Lung (tissue), 12 donors: ENCODE data around the gene HOXB9. TPM values are rescaled to one million over a fixed set of nuclear protein-coding genes. Genes with fewer than 3 reads are reported as not detected.

Source experiments
- ATAC-seq: fragments of 200-7000 bp; cut with Tn5 transposase; one replicate; pipeline ENCODE4 v1.9.1; 2020; ENCODE audit warnings: moderate number of reproducible peaks; ENCODE audit not compliant: insufficient read depth, low FRiP score
- DNase-seq, 3 donors: peaks; one replicate each; pipeline ENCODE4 v3.0.0-alpha.2; 2013 to 2017
- H3K27ac ChIP-seq, 2 donors: one replicate each; pipeline ENCODE4 v1.5.1; 2013; ENCODE audit warnings: mild to moderate bottlenecking in 2 of 2, moderate library complexity in 2 of 2, control low read depth in 1 of 2, inconsistent platforms in 1 of 2, low read depth in 1 of 2, low read length in 1 of 2
- H3K27me3 ChIP-seq, 3 donors: one replicate each; pipeline ENCODE4 v1.5.1; 2013; ENCODE audit warnings: low read length in 2 of 3; ENCODE audit not compliant: control insufficient read depth in 3 of 3, insufficient read depth in 3 of 3
- H3K36me3 ChIP-seq, 4 donors: one replicate each; pipeline ENCODE4 v1.5.1; 2013; ENCODE audit warnings: low read length in 4 of 4, mild to moderate bottlenecking in 1 of 4, moderate library complexity in 1 of 4; ENCODE audit not compliant: control insufficient read depth in 4 of 4, insufficient read depth in 4 of 4
- H3K4me1 ChIP-seq, 5 donors: one replicate each; pipeline ENCODE4 v1.5.1; 2013; ENCODE audit warnings: low read length in 5 of 5, mild to moderate bottlenecking in 2 of 5, moderate library complexity in 1 of 5; ENCODE audit not compliant: control insufficient read depth in 5 of 5, insufficient read depth in 5 of 5
- H3K4me3 ChIP-seq: one replicate; pipeline ENCODE4 v1.5.1; 2013; ENCODE audit warnings: mild to moderate bottlenecking, control low read depth, moderate library complexity
- H3K9ac ChIP-seq, 2 donors: one replicate each; pipeline ENCODE4 v1.5.1; 2013; ENCODE audit warnings: low read length in 2 of 2, control low read depth in 1 of 2; ENCODE audit not compliant: insufficient read depth in 1 of 2
- H3K9me3 ChIP-seq, 4 donors: one replicate each; pipeline ENCODE4 v1.5.1; 2013; ENCODE audit warnings: low read length in 3 of 4, mild to moderate bottlenecking in 1 of 4, moderate library complexity in 1 of 4; ENCODE audit not compliant: control insufficient read depth in 4 of 4, insufficient read depth in 3 of 4
- CTCF ChIP-seq: IDR thresholded peaks from 2 replicates; pipeline ENCODE4 v1.5.1; 2012; ENCODE audit warnings: mild to moderate bottlenecking; ENCODE audit errors: control extremely low read depth, extremely low read depth
- WGBS, 2 donors: extraction: QIAGEN DNeasy Blood & Tissue Kit; methylation state at CpG; one replicate each; pipeline ENCODE4 v1.1.7; 2013; 5-methylcytosine and 5-hydroxymethylcytosine counted together
- polyA plus RNA-seq, 2 donors: library from polyadenylated mRNA; stranded (reverse); fragments of 200-250 nt; gene quantifications; one replicate each; pipeline ENCODE4 v1.2.1, GENCODE V29; 2013
- total RNA-seq, 2 donors: library from RNA; depleted of rRNA in 1 of 2; stranded (reverse); fragments of >200 nt in 1 of 2; gene quantifications; one replicate each; pipeline ENCODE4 v1.2.1, GENCODE V29; 2014 to 2021
- donor health status: control.
- donor health status: control.
- donor health status: Bipolar disorder and iron deficiency.
- donor health status: healthy.
- donor health status: DM: yes; HTN: yes; CAD: no.

The HOXB9 gene
- total and polyA plus RNA-seq, 4 donors, result 0.18 TPM; not detected in 3

GRCh38 chr17:48644910-48645557 lies 18.9 kb upstream of the HOXB9 start:
- no peak for ATAC-seq
- no peaks in the 10 kb centered on the region for H3K4me1 ChIP-seq
- H3K4me3 ChIP-seq, result no peak overlapping the region
- H3K9me3 ChIP-seq, result peaks cover 0 to 3% (median 0%) of the 10 kb centered on the region in 4 donors
- H3K27ac ChIP-seq, result no peak overlapping the region
- no peaks in the 10 kb centered on the region for H3K36me3 ChIP-seq
- no peak for TF ChIP-seq CTCF
- no peak overlapping the region for H3K9ac ChIP-seq
- H3K27me3 ChIP-seq, result peaks cover 9 to 93% (median 90%) of the 10 kb centered on the region in 3 donors
- DNase-seq, result no peak
- 41 to 55% methylated on average over 6 of the region's 6 CpGs for WGBS, 2 donors

- Histone ChIP-seq H3K9ac (no peak overlapping the region), H3K4me1 (no peaks in the 10 kb centered on the region), H3K4me3 (no peak overlapping the region), H3K27me3 (peaks cover 9 to 96% (median 90%) of the 10 kb centered on the region in 3 donors), H3K9me3 (peaks cover 0 to 3% (median 0%) of the 10 kb centered on the region in 4 donors), H3K27ac (no peak overlapping the region), H3K36me3 (no peaks in the 10 kb centered on the region)
- no peak for DNase-seq
- WGBS, 2 donors, result 71 to 76% methylated on average over 1 of the region's 1 CpG
- no peak for ATAC-seq
- no peak for TF ChIP-seq CTCF
These were observed 18.0 kb upstream of the HOXB9 start for GRCh38 chr17:48644159-48644558.

- DNase-seq (no peak), ATAC-seq (no peak)
- H3K4me1 ChIP-seq, result no peaks in the 10 kb centered on the region
- H3K9me3 ChIP-seq, result peaks cover 0 to 3% (median 0%) of the 10 kb centered on the region in 4 donors
- peaks cover 14 to 98% (median 93%) of the 10 kb centered on the region in 3 donors for H3K27me3 ChIP-seq
- H3K9ac ChIP-seq, result no peak overlapping the region
- no peak for TF ChIP-seq CTCF
- H3K36me3 ChIP-seq, result no peaks in the 10 kb centered on the region
- H3K27ac ChIP-seq, result no peak overlapping the region
- no peak overlapping the region for H3K4me3 ChIP-seq
These were observed 17.5 kb upstream of the HOXB9 start for GRCh38 chr17:48643697-48644012.
